ENCODE results near the gene ABAT.
"Not testable (repeated sequence)": the region's sequence is repeated elsewhere in the genome, so short reads cannot be mapped to it uniquely, and the experiment has no call there.

The ABAT gene

GRCh38 chr16:8751481-8752311, 77.3 kb downstream of the ABAT start:
- DNase-seq: peak in 1 of 2 experiments; percentile 20

DNA sequence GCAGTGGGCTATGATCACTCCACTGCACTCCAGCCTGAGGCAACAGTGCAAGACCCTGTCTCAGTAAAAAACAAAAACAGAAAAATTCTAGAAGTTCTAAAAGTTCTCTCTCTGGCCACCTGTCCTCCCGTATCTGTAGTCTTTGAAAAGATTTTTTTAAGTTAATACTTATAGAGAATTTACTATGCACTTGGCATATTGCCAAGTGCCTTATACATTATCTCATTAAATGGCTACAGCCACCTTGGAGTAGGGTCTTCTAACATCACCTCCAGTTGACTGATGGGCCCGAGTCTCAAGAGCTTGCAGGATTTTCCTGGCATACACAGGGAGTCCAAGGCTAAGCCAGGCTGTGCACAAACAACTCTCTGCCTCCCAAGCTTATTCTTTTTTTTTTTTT, 78.3 kb downstream of the ABAT start:
- no peak for DNase-seq

- no peak for DNase-seq
Observed at GRCh38 chr16:8753416-8754054, 79.1 kb downstream of the ABAT start.

DNA sequence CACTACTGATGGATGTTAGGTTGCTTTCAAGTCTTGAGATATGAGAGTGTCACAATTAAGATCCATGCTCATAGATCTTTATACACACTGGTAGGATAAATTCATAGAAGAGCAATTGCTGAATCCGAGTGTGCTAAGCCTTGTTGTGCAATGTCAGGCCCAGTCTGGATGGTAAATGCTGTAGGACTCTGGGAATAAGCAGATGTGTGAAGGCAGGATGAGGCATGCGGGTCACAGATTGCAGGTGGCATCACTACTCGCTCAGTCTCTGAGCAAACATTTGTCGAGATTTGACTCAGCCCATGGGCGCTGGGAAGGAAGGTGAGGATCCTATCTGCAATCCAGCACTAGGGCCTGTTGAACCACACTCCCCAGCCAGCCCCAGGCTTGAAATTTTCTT, 82.3 kb downstream of the ABAT start:
- no peak for DNase-seq

GRCh38 chr16:8758022-8758421, 83.6 kb downstream of the ABAT start:
- no peak for DNase-seq

DNA sequence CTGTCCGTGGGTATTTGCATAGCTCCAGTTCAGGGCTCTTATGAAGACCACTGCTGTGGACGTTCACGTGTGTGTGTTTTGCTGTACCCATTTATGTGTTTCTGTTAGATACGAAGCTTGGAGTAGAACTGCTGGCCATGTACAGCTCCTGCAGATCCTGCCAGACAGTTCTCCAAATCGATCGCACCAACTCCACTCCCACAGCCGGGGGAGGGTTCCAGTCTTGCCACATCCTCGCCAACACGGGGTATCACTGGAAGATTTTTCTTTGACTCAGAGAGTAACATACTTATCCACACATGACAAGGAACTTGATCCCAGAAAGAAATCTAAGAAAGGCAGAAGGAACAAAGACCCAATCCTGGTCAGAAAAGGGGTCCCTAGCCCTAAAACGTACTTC, 85.6 kb downstream of the ABAT start:
- no peak for DNase-seq

- no peak for DNase-seq
Observed at GRCh38 chr16:8761078-8761477, 86.7 kb downstream of the ABAT start.

GRCh38 chr16:8762254-8762653, 87.8 kb downstream of the ABAT start:
- no peak for DNase-seq

- DNase-seq: no peak
Observed at GRCh38 chr16:8763083-8763482, 88.7 kb downstream of the ABAT start.

GRCh38 chr16:8763899-8764298, 89.5 kb downstream of the ABAT start:
- DNase-seq: no peak

DNA sequence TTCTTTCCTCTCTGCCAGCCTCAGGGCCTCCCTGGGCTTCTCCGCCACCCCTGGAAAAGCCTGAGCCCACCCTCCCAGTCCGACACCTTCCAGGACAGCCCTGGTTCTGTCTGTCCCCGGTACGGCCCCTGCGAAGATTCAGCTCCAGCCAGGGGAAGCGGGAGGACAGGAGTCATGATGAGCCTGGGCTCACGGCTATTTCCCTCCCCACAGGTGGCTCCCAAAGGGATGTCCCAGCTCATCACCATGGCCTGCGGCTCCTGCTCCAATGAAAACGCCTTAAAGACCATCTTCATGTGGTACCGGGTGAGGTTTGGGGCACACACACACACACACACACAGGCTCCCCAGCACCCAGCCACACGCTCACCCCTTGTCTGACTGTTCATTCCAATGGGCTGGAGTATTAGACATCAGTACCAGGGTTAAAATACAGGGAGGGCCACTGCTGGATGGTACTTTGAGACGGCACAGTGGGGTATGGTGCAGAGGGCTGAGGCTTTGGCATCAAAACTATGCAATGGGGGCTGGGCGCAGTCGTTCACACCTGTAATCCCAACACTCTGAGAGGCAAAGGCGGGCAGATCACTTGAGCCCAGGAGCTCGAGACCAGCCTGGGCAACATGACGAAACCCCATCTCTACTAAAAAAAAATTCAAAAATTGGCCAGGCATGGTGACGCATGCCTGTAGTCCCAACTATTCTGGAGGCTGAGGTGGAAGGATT, 90.3 kb downstream of the ABAT start:
- DNase-seq: no peak

GRCh38 chr16:8767176-8767575, 92.8 kb downstream of the ABAT start:
- no peak for DNase-seq

GRCh38 chr16:8768283-8768682, 93.9 kb downstream of the ABAT start:
- DNase-seq: no peak

- no peak for DNase-seq
Observed at GRCh38 chr16:8768692-8769091, 94.3 kb downstream of the ABAT start.

- no peak for DNase-seq
Observed at GRCh38 chr16:8773537-8773936, 99.1 kb downstream of the ABAT start.

- DNase-seq: no peak
Observed at GRCh38 chr16:8774208-8774607, 99.8 kb downstream of the ABAT start.

DNA sequence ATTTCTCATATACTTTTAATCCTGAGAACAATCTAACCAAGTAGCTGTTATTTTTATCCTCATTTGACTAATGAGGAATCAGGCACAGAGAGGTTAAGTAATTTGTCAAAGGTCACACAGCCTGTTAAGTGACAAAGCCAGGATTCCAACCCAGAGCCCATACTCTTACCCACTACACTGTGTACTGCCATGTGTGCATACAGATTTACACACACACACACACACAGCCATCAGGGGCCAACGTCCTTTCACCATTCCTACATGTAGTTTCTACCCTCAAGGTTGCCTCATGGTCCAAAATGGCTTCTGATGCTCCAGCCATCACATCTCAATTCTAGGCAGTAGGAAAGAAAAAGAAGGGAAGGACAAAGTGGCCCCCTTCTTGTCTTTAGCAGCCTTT, 100.9 kb downstream of the ABAT start:
- DNase-seq: no peak

GRCh38 chr16:8776129-8776584, 101.7 kb downstream of the ABAT start:
- no peak for DNase-seq

GRCh38 chr16:8777217-8777616, 102.8 kb downstream of the ABAT start:
- no peak for DNase-seq

DNA sequence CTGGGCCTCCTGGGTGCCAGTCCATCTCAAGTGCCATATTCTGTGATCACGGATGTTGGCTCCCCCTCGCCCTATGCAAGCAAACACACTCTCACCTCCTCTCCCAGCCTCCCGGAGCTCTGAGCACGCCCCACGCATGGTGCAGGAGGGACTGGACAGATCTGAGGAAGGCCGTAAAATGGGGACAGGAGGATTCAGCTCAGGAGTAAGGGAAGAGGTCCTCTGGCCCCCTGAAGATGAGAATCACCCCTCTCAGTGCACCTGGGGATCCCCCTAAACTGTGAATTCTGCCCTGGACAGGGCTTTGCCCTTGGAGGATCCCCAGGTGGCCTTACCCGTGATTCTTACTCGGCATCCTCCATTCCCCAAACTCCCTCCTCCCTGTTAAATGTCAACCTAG, 107.4 kb downstream of the ABAT start:
- DNase-seq: no peak

DNA sequence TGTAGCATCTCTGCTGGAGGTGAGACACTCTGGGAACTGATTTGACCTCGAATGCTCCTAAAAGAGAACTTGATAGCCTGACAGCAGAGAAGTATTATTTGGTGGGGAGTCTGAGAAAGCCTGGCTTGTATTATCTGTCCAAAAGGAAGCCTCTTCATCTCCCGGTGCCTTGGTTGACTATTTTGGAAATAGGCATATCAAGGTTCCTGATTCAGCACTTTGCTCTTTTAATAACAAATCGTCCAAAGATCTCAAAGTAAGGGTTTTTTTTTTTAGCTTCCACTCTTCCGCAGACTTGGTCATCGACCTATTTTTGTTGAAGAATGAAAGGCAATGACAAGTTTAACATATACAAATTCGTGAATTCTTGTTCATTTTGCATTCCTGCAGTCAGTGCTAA, 108.3 kb downstream of the ABAT start:
- DNase-seq: no peak

GRCh38 chr16:8785408-8785807, 111.0 kb downstream of the ABAT start:
- no peak for DNase-seq

GRCh38 chr16:8786316-8786715, 111.9 kb downstream of the ABAT start:
- DNase-seq: not testable (repeated sequence)

Data from SW 1271 (cell line).